HEK293 (cell line): ENCODE results near the gene ANKRD6.

Experiments used
- MEIS1 ChIP-seq: sonication (generic); formaldehyde crosslinking; IDR thresholded peaks from 2 replicates; pipeline ENCODE4 v1.8.1; 2022; ENCODE audit warnings: missing genetic modification reagents, mild to moderate bottlenecking, borderline replicate concordance
- SP7 ChIP-seq: fragments of 450-650 bp; formaldehyde crosslinking; IDR thresholded peaks from 2 replicates; pipeline ENCODE4 v1.5.1; 2016; ENCODE audit warnings: missing biosample characterization, missing genetic modification characterization
- ZFP41 ChIP-seq: fragments of 450-650 bp; formaldehyde crosslinking; IDR thresholded peaks from 2 replicates; pipeline ENCODE4 v1.5.1; 2016; ENCODE audit warnings: missing biosample characterization, missing genetic modification characterization, borderline replicate concordance
- ZNF121 ChIP-seq: fragments of 450-650 bp; formaldehyde crosslinking; IDR thresholded peaks from 2 replicates; pipeline ENCODE4 v1.5.1; 2016; ENCODE audit warnings: missing biosample characterization, missing genetic modification characterization
- ZNF146 ChIP-seq: fragments of 450-650 bp; formaldehyde crosslinking; IDR thresholded peaks from 2 replicates; pipeline ENCODE4 v1.5.1; 2016; ENCODE audit warnings: missing biosample characterization, missing genetic modification characterization
- ZNF391 ChIP-seq: fragments of 450-650 bp; formaldehyde crosslinking; IDR thresholded peaks from 2 replicates; pipeline ENCODE4 v1.5.1; 2016; ENCODE audit warnings: low read depth, missing biosample characterization, missing genetic modification characterization, borderline replicate concordance
- ZNF558 ChIP-seq: fragments of 450-650 bp; formaldehyde crosslinking; IDR thresholded peaks from 2 replicates; pipeline ENCODE4 v1.5.1; 2016; ENCODE audit warnings: missing biosample characterization, missing genetic modification characterization
- ZNF777 ChIP-seq: fragments of 450-650 bp; formaldehyde crosslinking; IDR thresholded peaks from 2 replicates; pipeline ENCODE4 v1.5.1; 2017; ENCODE audit warnings: missing biosample characterization, missing genetic modification characterization, borderline replicate concordance
- ZNF791 ChIP-seq: fragments of 450-650 bp; formaldehyde crosslinking; IDR thresholded peaks from 2 replicates; pipeline ENCODE4 v1.5.1; 2016; ENCODE audit warnings: missing biosample characterization, missing genetic modification characterization
- TF ChIP-seq, protein P1 (sequence below): fragments of 450-650 bp; formaldehyde crosslinking; IDR thresholded peaks from 2 replicates; pipeline ENCODE4 v1.5.1; 2016; ENCODE audit warnings: missing biosample characterization, missing genetic modification characterization
- TF ChIP-seq, protein P2 (sequence below): fragments of 450-650 bp; formaldehyde crosslinking; IDR thresholded peaks from 2 replicates; pipeline ENCODE4 v1.5.1; 2017; ENCODE audit warnings: missing biosample characterization, missing genetic modification characterization
- TF ChIP-seq, protein P3 (sequence below): fragments of 450-650 bp; formaldehyde crosslinking; IDR thresholded peaks from 2 replicates; pipeline ENCODE4 v1.5.1; 2017; ENCODE audit warnings: missing biosample characterization, missing genetic modification characterization

DNA sequence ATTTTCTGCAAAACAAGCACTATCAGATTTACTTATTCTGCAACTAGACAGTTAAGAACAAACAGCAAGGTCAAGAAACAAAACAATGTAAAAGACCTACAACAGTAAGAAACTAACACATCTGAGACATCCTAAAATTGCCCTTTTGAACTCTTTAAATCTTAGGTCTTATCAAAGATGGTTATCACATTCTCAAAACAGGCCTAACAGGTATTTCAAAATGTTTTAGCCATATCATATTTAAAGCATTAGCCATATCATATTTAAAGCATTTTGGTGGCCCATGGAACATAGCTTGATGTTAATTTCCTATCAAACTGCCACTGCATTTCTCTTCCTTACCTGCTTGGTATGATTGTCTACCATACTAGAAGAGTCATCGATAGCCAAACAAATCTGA is 216.7 kb downstream of the ANKRD6 start:
- TF ChIP-seq ZNF791 (no peak), SP7 (tag by site-specific recombination) (no peak), ZNF558 (no peak), ZNF146 (tag by site-specific recombination) (no peak), ZNF777 (no peak), ZNF121 (tag by site-specific recombination) (no peak), ZNF391 (tag by site-specific recombination) (no peak), ZFP41 (tag by site-specific recombination) (no peak), MEIS1 (CRISPR knock-in tag) (no peak)
- TF ChIP-seq, protein P1, sequence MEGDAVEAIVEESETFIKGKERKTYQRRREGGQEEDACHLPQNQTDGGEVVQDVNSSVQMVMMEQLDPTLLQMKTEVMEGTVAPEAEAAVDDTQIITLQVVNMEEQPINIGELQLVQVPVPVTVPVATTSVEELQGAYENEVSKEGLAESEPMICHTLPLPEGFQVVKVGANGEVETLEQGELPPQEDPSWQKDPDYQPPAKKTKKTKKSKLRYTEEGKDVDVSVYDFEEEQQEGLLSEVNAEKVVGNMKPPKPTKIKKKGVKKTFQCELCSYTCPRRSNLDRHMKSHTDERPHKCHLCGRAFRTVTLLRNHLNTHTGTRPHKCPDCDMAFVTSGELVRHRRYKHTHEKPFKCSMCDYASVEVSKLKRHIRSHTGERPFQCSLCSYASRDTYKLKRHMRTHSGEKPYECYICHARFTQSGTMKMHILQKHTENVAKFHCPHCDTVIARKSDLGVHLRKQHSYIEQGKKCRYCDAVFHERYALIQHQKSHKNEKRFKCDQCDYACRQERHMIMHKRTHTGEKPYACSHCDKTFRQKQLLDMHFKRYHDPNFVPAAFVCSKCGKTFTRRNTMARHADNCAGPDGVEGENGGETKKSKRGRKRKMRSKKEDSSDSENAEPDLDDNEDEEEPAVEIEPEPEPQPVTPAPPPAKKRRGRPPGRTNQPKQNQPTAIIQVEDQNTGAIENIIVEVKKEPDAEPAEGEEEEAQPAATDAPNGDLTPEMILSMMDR (tag by site-specific recombination): no peak
- TF ChIP-seq, protein P2, sequence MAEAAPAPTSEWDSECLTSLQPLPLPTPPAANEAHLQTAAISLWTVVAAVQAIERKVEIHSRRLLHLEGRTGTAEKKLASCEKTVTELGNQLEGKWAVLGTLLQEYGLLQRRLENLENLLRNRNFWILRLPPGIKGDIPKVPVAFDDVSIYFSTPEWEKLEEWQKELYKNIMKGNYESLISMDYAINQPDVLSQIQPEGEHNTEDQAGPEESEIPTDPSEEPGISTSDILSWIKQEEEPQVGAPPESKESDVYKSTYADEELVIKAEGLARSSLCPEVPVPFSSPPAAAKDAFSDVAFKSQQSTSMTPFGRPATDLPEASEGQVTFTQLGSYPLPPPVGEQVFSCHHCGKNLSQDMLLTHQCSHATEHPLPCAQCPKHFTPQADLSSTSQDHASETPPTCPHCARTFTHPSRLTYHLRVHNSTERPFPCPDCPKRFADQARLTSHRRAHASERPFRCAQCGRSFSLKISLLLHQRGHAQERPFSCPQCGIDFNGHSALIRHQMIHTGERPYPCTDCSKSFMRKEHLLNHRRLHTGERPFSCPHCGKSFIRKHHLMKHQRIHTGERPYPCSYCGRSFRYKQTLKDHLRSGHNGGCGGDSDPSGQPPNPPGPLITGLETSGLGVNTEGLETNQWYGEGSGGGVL: no peak
- TF ChIP-seq, protein P3, sequence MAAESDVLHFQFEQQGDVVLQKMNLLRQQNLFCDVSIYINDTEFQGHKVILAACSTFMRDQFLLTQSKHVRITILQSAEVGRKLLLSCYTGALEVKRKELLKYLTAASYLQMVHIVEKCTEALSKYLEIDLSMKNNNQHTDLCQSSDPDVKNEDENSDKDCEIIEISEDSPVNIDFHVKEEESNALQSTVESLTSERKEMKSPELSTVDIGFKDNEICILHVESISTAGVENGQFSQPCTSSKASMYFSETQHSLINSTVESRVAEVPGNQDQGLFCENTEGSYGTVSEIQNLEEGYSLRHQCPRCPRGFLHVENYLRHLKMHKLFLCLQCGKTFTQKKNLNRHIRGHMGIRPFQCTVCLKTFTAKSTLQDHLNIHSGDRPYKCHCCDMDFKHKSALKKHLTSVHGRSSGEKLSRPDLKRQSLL (tag by site-specific recombination): no peak
